Activated T-helper 1 cell treated with anti-CD3 and anti-CD28 coated beads, Interleukin-12 subunit alpha, Interleukin-12 subunit beta, Interleukin-2, Interleukin-4 antibody, amounts not matched to agents 30 ng/mL and 10 ng/mL and 1 ng/mL, durations not matched to agents 14 hours and 24 hours and 36 hours (primary cell): ENCODE results near the gene RIPPLY3. TPM values are rescaled to one million over a fixed set of nuclear protein-coding genes. Genes with fewer than 3 reads are reported as not detected.
"Not testable (repeated sequence)": the region's sequence is repeated elsewhere in the genome, so short reads cannot be mapped to it uniquely, and the experiment has no call there.

Experiments used
- DNase-seq: peaks from one replicate; pipeline ENCODE4 v3.0.0; 2021; ENCODE audit warnings: low spot score
- H3K27ac Mint-ChIP-seq: one replicate; pipeline ENCODE4 v1.8.0; 2021; ENCODE audit warnings: mild to moderate bottlenecking, mixed read lengths
- H3K27me3 Mint-ChIP-seq: one replicate; pipeline ENCODE4 v1.8.0; 2022; ENCODE audit warnings: mild to moderate bottlenecking, moderate library complexity, mixed read lengths; ENCODE audit not compliant: insufficient read depth
- H3K36me3 Mint-ChIP-seq: one replicate; pipeline ENCODE4 v1.8.0; 2021; ENCODE audit warnings: low read depth, mixed read lengths
- H3K4me1 Mint-ChIP-seq: one replicate; pipeline ENCODE4 v1.8.0; 2021; ENCODE audit warnings: low read depth, mixed read lengths
- H3K4me3 Mint-ChIP-seq: one replicate; pipeline ENCODE4 v1.8.0; 2021; ENCODE audit warnings: mild to moderate bottlenecking, moderate library complexity, mixed read lengths
- H3K9me3 Mint-ChIP-seq: one replicate; pipeline ENCODE4 v1.8.0; 2021; ENCODE audit warnings: mixed read lengths
- intact Hi-C: fragments of 100-400 bp; cut with micrococcal nuclease; formaldehyde crosslinking; loops from one replicate; pipeline ENCODE4 v1.15.1; 2024
- total RNA-seq: library from RNA; stranded (reverse); gene quantifications from 2 replicates; pipeline ENCODE4 v1.2.3, GENCODE V29; 2022

The RIPPLY3 gene
- total RNA-seq, 1 donor from 2014 or later: 0.10 TPM

GRCh38 chr21:37040212-37040611, 33.7 kb downstream of the RIPPLY3 start:
- H3K4me1 Mint-ChIP-seq: peaks cover 5% of the 10 kb centered on the region
- no peak overlapping the region for H3K27ac Mint-ChIP-seq
- H3K27me3 Mint-ChIP-seq: peaks cover 3% of the 10 kb centered on the region
- intact Hi-C loops: no loop called here
- H3K4me3 Mint-ChIP-seq: no peak overlapping the region
- H3K36me3 Mint-ChIP-seq: no peaks in the 10 kb centered on the region
- no peaks in the 10 kb centered on the region for H3K9me3 Mint-ChIP-seq
- no peak for DNase-seq

GRCh38 chr21:37041706-37042271, 35.3 kb downstream of the RIPPLY3 start:
- Mint-ChIP-seq H3K27me3 (peaks cover 4% of the 10 kb centered on the region), H3K36me3 (no peaks in the 10 kb centered on the region), H3K4me1 (peaks cover 9% of the 10 kb centered on the region), H3K9me3 (no peaks in the 10 kb centered on the region), H3K27ac (no peak overlapping the region), H3K4me3 (no peak overlapping the region)
- intact Hi-C loops: no loop called here
- no peak for DNase-seq

- Mint-ChIP-seq H3K4me3 (no peak overlapping the region), H3K27ac (no peak overlapping the region), H3K36me3 (no peaks in the 10 kb centered on the region), H3K4me1 (peaks cover 9% of the 10 kb centered on the region), H3K27me3 (peaks cover 10% of the 10 kb centered on the region), H3K9me3 (no peaks in the 10 kb centered on the region)
- intact Hi-C loops: no loop called here
- no peak for DNase-seq
Measured at GRCh38 chr21:37043818-37044217, 37.3 kb downstream of the RIPPLY3 start.

DNA sequence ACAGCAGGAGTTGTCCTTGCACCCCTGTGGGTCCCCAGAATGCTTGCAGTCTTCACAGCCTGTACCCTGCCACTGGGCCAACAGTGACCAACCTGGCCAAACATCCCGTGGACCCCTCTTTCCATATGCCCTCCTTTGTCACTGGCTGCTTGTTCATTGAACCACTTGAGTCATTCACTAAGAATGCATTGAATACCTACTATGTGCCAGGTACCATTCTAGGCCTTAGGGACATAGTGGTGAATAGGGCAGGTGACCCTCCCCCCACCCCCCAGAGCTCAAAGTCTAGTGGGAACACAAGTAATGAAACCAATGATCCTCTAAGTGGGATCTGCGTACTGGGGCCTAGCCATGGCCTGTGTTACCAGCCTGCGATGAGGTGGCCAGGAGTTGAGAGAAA, 38.1 kb downstream of the RIPPLY3 start:
- Mint-ChIP-seq H3K36me3 (no peaks in the 10 kb centered on the region), H3K27ac (no peak overlapping the region), H3K4me3 (no peak overlapping the region), H3K27me3 (peaks cover 12% of the 10 kb centered on the region), H3K9me3 (no peaks in the 10 kb centered on the region), H3K4me1 (peaks cover 9% of the 10 kb centered on the region)
- intact Hi-C loops: no loop called here
- DNase-seq: no peak

DNA sequence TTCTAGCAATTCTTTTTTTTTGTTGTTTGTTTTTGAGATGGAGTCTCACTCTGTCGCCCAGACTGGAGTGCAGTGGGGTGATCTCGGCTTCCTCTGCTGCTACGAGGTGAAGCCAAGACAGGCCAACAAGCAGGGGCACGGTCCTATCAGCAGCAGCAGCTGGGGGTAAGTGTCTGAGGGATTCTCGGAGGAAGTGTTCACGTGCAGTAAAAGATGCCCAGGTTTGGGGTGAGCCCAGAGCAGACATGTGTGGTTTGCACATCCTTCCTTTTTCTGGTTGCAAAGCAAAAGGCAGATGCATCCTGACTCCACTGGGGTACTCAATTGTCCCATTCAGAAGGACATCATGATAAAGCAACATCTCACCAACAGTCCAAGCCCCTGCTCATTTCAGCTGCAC, 38.6 kb downstream of the RIPPLY3 start:
- Mint-ChIP-seq H3K36me3 (no peaks in the 10 kb centered on the region), H3K27ac (no peak overlapping the region), H3K4me1 (peaks cover 9% of the 10 kb centered on the region), H3K4me3 (no peak overlapping the region), H3K9me3 (no peaks in the 10 kb centered on the region), H3K27me3 (peaks cover 14% of the 10 kb centered on the region)
- no peak for DNase-seq
- intact Hi-C loops: no loop called here

DNA sequence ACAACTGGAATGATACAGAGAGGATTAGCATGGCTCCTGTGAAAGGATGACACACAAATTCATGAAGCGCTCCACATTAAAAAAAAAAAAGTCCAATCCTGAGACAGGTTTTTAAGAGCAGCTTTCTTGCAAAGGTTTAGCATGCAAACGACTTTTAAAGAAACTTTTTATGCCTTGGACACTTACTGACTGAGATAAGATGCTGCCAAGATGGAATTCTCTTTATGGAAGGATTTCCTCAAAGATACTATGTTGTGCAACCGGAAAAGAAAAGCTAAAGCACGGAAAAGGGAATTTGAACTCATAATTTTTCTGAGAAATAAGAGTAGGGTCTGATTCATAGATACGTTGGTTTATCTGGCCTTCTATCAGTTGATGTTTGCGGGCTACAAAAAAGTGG, 39.1 kb downstream of the RIPPLY3 start:
- Mint-ChIP-seq H3K27ac (no peak overlapping the region), H3K4me1 (peaks cover 9% of the 10 kb centered on the region), H3K36me3 (no peaks in the 10 kb centered on the region), H3K4me3 (no peak overlapping the region), H3K9me3 (no peaks in the 10 kb centered on the region), H3K27me3 (peaks cover 14% of the 10 kb centered on the region)
- DNase-seq: no peak
- intact Hi-C loops: no loop called here

GRCh38 chr21:37047079-37047478, 40.6 kb downstream of the RIPPLY3 start:
- intact Hi-C loops: no loop called here
- Mint-ChIP-seq H3K27ac (no peak overlapping the region), H3K36me3 (no peaks in the 10 kb centered on the region), H3K27me3 (peaks cover 14% of the 10 kb centered on the region), H3K9me3 (no peaks in the 10 kb centered on the region), H3K4me1 (peaks cover 9% of the 10 kb centered on the region), H3K4me3 (no peak overlapping the region)
- no peak for DNase-seq

DNA sequence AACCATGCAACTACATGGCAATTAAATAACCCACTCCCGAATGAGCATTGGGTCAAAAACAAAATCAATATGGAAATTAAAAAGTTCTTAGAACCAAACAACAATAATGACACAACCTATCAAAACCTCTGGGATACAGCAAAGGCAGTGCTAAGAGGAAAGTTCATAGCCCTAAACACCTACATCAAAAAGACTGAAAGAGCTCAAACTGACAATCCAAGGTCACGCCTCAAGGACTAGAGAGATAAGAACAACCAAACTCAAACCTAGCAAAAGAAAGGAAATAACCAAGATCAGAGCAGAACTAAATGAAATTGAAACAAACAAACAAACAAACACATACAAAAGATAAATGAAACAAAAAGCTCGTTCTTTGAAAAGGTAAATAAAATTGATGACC, 43.2 kb downstream of the RIPPLY3 start:
- peaks cover 18% of the 10 kb centered on the region for H3K27me3 Mint-ChIP-seq
- H3K4me1 Mint-ChIP-seq, H3K9me3 Mint-ChIP-seq, H3K36me3 Mint-ChIP-seq, DNase-seq, H3K27ac Mint-ChIP-seq, H3K4me3 Mint-ChIP-seq, intact Hi-C loops: not testable (repeated sequence)

- H3K4me3 Mint-ChIP-seq: no peak overlapping the region
- no peaks in the 10 kb centered on the region for H3K36me3 Mint-ChIP-seq
- H3K9me3 Mint-ChIP-seq: no peaks in the 10 kb centered on the region
- H3K27me3 Mint-ChIP-seq: peaks cover 10% of the 10 kb centered on the region
- no peak overlapping the region for H3K27ac Mint-ChIP-seq
- intact Hi-C loops: no loop called here
- no peak for DNase-seq
- no peaks in the 10 kb centered on the region for H3K4me1 Mint-ChIP-seq
Measured at GRCh38 chr21:37055271-37055855, 48.9 kb downstream of the RIPPLY3 start.

DNA sequence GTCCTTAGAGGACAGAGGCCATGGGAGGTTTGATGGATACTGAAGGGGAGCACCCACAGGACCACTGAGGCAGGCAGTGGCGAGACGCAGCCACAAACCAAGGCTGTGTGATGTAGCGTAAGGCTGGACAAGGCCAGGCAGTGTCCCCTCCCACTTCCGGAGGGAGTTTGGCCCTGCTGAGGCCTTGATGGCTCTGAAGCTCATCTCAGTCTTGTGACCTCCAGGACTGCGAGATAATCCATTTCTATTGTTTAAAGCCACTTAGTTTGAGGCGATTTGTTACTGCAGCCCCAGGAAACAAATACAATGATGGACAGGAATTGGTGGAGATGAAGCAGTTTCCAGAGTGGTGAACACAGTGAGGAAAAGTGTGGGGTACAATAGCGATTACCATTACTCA, 51.1 kb downstream of the RIPPLY3 start:
- H3K36me3 Mint-ChIP-seq: no peaks in the 10 kb centered on the region

DNA sequence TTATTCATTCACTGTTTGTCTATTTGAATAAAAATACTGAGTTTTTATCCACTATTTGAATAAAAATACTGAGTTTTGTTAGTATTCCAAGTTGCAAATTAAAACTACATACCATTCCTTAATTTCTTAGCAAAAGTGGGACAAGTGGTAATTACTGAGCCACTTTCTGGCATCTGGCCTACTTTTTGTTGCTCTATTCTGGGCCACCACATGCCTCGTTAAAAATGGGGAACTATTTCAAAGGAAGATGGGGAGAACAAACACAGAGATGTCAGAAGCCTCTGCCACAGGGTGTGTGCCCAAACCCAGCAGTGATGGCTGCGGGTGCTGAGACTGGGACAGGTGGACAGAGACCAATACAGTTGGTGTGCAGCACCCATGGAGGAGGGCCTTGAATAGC, 51.8 kb downstream of the RIPPLY3 start:
- no peaks in the 10 kb centered on the region for H3K4me1 Mint-ChIP-seq
- DNase-seq: no peak
- H3K9me3 Mint-ChIP-seq: no peaks in the 10 kb centered on the region
- no peak overlapping the region for H3K27ac Mint-ChIP-seq
- H3K4me3 Mint-ChIP-seq: no peak overlapping the region
- no peaks in the 10 kb centered on the region for H3K36me3 Mint-ChIP-seq
- H3K27me3 Mint-ChIP-seq: peaks cover 10% of the 10 kb centered on the region
- intact Hi-C loops: no loop called here

More for the DNA sequence above, 51.1 kb downstream of the RIPPLY3 start:
- H3K27ac Mint-ChIP-seq: no peak overlapping the region
- no peaks in the 10 kb centered on the region for H3K9me3 Mint-ChIP-seq
- intact Hi-C loops: no loop called here
- no peak for DNase-seq
- no peak overlapping the region for H3K4me3 Mint-ChIP-seq
- peaks cover 10% of the 10 kb centered on the region for H3K27me3 Mint-ChIP-seq
- no peaks in the 10 kb centered on the region for H3K4me1 Mint-ChIP-seq

- no peaks in the 10 kb centered on the region for H3K9me3 Mint-ChIP-seq
- H3K27me3 Mint-ChIP-seq: peaks cover 8% of the 10 kb centered on the region
- no peak overlapping the region for H3K27ac Mint-ChIP-seq
- H3K4me3 Mint-ChIP-seq: no peak overlapping the region
- no peaks in the 10 kb centered on the region for H3K4me1 Mint-ChIP-seq
- intact Hi-C loops: no loop called here
- no peak for DNase-seq
- no peaks in the 10 kb centered on the region for H3K36me3 Mint-ChIP-seq
Measured at GRCh38 chr21:37059181-37059580, 52.7 kb downstream of the RIPPLY3 start.

DNA sequence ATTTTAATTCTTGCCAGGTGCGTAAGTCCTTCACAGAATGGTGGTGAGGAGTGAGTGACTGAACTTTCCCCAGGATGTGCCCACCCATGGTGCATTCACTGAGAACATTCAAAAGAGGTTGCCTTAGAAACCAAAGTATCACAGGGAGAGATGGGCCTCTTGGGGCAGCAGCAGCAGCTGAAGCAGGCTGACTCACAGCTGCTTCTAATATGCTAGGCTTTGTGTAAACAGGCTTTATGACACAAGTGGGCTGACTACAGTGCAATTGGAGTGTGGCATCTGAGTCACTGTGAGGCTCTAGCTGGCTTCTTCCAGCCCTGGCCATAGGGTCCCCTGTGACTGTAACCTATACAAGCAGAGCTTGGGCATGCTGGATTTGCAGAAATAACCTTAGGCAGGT, 53.8 kb downstream of the RIPPLY3 start:
- Mint-ChIP-seq H3K36me3 (no peaks in the 10 kb centered on the region), H3K27me3 (peaks cover 2% of the 10 kb centered on the region), H3K9me3 (no peaks in the 10 kb centered on the region), H3K4me3 (no peak overlapping the region), H3K4me1 (no peaks in the 10 kb centered on the region), H3K27ac (no peak overlapping the region)
- intact Hi-C loops: no loop called here
- DNase-seq: no peak
